Esophagus squamous epithelium (tissue), 4 donors: Measurements from ENCODE around the gene HHIPL2.

Experiments used
- CTCF ChIP-seq, 6 experiments: fragments of 450-650 bp in 4 of 6; fragments of 200-600 bp in 2 of 6; sonication (generic) in 2 of 6; IDR thresholded peaks; one replicate each; pipeline ENCODE4 v1.5.1; 2016 to 2019; ENCODE audit warnings: antibody characterized with exemption in 6 of 6, mild to moderate bottlenecking in 4 of 6, moderate library complexity in 4 of 6
- POLR2A ChIP-seq, 4 donors: fragments of 450-650 bp; IDR thresholded peaks; one replicate each; pipeline ENCODE4 v1.6.1; 2017; ENCODE audit warnings: antibody characterized with exemption in 4 of 4, mild to moderate bottlenecking in 4 of 4, moderate library complexity in 3 of 4

GRCh38 chr1:222583079-222583478, 35.2 kb upstream of the HHIPL2 start:
- no peak for TF ChIP-seq CTCF (IDR thresholded peaks at IDR 0.05)
- TF ChIP-seq POLR2A (IDR thresholded peaks at IDR 0.05), result no peak
